Hematopoietic multipotent progenitor cell treated with erythropoietin and hydrocortisone succinate and interleukin-3 and kit ligand, for 8 days (in vitro differentiated cells): ENCODE data around the gene PANX3.
"Not testable (repeated sequence)": the region's sequence is repeated elsewhere in the genome, so short reads cannot be mapped to it uniquely, and the experiment has no call there.

Source experiments
- DNase-seq: peaks from one replicate; pipeline ENCODE4 v3.0.0-alpha.2; 2015

Gene PANX3

GRCh38 chr11:124611064-124611463, at the start of gene PANX3:
Gene PANX3, plus strand, starts transcription at chr11:124611428. Its CDS starts 129 bp downstream, at chr11:124611557.
- DNase-seq, result no peak

DNA sequence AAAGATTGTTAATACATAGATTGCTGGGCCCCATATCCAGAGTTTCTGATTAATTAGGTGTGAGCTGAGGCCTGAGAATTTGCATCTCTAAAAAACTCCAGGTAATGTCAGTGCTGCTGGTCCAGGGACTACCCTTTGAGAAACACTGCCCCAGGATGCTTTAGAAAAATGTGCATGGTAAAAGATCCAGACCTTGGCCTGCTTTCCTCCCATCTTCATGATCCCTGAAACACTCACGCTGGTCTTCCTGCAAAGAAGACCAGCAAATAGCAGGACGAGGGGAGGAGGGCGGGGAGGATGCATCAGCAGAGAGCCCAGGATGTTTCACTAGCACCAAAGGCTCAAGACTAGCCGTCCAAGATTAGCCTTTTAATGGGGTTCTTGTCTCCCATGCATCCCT, 41.5 kb upstream of the PANX3 start, which contains the start of gene OR8A1:
TSS of gene OR8A1 (plus strand) at position 301 of the 400 bp plus-strand sequence. CDS start 123 bp downstream, outside the sequence.
- no peak for DNase-seq

DNA sequence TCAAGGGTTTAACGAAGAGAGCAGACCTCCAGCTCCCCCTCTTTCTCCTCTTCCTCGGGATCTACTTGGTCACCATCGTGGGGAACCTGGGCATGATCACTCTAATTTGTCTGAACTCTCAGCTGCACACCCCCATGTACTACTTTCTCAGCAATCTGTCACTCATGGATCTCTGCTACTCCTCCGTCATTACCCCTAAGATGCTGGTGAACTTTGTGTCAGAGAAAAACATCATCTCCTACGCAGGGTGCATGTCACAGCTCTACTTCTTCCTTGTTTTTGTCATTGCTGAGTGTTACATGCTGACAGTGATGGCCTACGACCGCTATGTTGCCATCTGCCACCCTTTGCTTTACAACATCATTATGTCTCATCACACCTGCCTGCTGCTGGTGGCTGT, 41.1 kb upstream of the PANX3 start:
- no peak for DNase-seq

DNA sequence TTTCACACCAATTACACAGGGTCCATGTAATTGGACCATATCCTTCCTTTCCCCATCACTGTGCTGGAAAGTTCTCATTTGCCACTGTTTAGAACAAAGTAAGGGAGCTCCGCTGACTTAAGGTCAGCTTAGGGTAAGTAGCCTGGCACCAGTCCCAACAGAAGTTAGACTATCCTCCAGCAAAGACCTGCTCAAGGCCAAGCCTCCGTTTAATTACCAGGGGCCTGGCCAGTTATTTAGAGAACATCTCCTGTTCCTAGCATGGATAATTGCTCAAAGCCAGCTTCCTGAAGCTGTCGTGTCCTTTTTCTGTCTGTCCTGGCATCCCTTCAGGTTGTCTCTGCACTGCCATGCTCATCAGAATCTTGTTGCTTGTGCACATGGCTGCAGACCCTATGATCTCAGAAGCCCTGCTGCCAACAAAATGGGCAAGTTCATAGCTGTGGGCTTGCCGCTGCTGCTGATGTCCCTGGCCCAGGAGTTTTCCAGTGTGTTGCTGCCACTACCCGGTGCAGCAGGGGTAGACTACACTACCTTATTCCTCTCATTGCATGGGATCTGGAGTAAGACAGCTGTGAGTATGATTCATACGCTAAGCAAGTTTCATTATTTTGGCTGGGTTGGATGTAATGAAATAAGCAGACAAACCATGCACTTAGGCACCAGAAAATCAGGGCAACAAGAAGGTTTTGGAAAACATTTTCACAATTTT, 33.4 kb upstream of the PANX3 start:
- no peak for DNase-seq

- DNase-seq, result no peak
These were observed 32.5 kb upstream of the PANX3 start for GRCh38 chr11:124578761-124579160.

GRCh38 chr11:124581817-124582216, 29.4 kb upstream of the PANX3 start:
- DNase-seq, result no peak

- no peak for DNase-seq
These were observed 28.7 kb upstream of the PANX3 start for GRCh38 chr11:124582565-124582964.

- no peak for DNase-seq
These were observed 27.4 kb upstream of the PANX3 start for GRCh38 chr11:124583781-124584180.

DNA sequence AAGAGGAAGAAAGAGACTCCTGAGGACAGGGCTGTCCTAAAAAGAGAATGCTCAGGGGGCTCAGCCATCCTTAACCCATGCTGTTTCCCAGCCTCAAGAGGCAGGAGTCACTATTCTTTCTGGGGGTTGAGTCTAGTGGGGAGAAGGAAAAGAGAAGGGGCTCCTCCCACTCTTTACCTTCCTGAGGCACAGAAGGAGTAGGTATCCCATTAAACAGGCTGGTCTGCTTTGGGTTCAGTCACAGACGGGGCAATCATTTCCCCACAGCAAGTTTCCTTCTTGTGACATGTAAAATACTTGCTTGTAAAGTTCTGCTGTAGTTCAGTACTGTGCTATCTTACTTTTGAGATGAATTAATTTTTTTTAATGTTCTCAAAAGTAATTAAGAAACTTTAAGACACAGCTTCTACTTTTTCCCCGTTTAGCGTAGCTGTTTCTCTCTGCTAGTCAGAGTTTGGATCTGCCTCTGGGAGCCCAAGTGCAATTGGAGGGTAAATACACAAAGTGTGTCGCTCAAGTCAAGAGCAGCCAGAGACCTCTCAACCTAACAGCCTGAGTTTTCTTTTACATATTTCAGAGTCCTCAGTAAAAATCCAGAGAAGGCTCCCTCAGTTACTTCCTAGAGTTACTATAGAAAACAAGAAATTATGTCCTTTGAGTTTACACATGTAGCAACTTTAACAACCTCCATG, 26.4 kb upstream of the PANX3 start:
- DNase-seq, result no peak

DNA sequence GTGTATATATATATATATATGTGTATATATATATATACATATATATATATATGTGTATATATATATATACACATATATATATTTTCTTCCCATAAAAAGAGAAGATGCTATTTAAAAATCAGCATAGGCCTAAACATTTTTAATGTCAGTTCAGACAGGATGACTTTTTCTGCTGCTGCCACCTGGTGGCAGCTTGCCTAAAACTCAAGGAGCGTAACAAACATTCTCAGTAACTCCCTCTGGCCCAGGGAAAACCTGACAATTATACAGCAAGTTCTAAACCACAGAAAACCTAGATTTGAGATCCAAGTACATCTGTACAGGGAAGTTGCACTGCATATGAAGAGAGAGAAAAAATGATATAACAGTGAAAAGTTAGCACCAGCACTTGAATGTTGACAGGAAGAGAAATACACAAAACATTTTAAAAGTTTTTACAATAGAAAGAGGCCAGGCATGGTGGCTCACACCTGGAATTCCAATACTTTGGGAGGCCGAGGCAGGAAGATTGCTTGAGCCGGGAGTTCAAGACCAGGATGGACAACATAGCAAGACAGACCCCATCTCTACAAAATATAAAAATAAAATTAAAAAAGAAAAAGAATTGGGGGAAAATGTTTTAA, 24.9 kb upstream of the PANX3 start:
- DNase-seq, result peak; percentile 69

- no peak for DNase-seq
These were observed 19.8 kb upstream of the PANX3 start for GRCh38 chr11:124591430-124591829.

- DNase-seq, result no peak
These were observed 18.6 kb upstream of the PANX3 start for GRCh38 chr11:124592627-124593026.

DNA sequence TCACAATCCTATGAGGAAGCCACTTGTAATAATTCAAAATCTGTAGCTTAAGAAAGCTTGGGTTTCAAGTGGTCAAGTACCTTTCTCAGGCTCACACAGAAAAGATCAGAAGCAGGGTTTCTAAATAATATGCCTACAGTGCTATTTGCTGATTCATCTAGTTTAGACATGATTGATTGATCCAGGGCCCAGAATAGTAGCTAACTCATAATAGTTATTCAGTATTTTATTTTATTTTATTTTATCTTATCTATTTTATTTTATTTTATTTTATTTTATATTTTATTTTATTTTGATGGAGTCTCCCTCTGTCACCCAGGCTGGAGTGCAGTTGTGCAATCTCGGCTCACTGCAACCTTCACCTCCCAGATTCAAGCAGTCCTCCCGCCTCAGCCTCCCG, 15.9 kb upstream of the PANX3 start:
- no peak for DNase-seq

GRCh38 chr11:124597626-124598025, 13.6 kb upstream of the PANX3 start:
- no peak for DNase-seq

DNA sequence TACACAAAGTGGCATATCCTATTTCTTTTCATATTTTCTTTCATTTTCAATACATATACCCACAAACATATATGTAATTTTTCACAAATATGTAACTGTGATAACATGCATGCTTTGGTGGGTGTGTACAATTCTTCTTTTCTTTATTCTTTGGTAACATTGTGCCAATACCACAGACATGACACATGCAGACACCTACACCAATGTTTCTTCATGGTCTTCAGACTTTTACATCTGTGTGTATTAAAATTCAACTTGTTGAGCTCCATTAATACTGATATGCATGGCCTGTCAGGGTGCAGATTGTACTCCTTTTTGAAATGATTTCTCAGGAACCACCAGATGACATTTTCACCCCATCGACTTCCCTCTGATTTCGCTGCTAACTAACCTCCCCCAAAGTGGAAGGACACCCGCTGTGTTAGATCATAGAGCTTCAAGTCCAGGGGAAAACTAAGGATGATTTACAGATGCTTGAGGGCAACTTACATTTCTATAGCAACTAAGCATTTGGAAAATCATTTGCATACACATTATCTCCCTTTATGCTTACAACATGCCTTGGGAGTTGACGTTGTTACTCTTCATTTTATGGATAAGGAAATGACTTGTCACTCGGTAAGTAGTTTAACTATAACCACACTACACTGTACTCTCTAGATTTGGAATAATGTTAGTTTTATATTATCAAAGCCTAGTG, 10.5 kb upstream of the PANX3 start:
- DNase-seq, result no peak

DNA sequence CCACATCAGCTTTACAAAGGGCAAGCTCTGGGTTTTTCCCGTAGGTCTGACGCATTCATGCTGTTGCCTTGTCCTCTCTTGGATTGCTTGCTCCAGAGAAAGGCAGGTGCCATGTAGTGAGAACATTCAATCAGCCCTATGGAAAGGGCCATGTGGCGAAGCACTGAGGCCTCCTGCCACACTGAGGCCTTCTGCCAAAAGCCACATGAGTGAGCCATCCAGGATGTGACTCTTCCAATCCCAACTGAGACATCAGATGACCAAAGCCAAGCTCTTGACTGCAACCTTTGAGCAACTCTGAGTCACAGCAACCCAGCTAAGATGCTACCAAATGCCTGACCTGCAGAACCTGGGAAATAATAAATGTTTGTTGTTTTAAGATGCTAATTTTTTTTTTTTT, 9.0 kb upstream of the PANX3 start:
- DNase-seq, result no peak

DNA sequence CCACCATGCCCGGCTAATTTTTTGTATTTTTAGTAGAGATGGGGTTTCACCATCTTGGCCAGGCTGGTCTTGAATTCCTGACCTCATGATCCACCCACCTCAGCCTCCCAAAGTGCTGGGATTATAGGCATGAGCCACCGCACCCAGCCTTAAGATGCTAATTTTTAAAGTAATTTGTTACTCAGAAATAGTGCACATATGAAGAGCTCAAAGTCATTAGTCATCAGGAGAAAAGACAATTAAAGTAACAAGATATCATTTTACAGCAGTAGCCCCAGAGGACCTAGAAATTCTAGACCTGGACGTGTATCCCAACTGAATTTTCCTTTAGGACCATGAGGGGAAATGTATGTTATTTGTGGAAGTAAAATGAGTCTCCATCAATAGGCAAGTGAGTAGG, 8.5 kb upstream of the PANX3 start:
- DNase-seq, result not testable (repeated sequence)

- DNase-seq, result no peak
These were observed 5.5 kb upstream of the PANX3 start for GRCh38 chr11:124605719-124606118.

GRCh38 chr11:124608147-124608546, 3.1 kb upstream of the PANX3 start:
- no peak for DNase-seq

DNA sequence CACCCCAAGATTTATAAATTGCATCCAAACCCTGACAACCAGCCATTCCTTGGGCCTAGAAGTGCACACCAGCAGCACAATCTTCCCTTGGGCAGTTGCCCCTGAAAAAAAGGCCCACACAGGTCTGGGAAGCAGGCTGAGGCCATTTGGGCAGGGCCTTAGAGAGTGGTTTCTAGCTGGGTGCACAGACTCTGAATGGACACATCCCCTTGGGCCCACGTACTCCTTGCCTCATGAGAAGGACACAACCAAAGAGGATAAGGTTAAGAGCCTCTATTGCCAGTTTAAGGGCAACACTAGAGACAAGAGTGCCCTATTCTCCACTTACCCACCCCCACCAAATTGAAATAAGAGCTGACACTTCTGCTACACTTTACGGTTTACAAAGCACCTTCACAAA, 933 bp upstream of the PANX3 start:
- no peak for DNase-seq

DNA sequence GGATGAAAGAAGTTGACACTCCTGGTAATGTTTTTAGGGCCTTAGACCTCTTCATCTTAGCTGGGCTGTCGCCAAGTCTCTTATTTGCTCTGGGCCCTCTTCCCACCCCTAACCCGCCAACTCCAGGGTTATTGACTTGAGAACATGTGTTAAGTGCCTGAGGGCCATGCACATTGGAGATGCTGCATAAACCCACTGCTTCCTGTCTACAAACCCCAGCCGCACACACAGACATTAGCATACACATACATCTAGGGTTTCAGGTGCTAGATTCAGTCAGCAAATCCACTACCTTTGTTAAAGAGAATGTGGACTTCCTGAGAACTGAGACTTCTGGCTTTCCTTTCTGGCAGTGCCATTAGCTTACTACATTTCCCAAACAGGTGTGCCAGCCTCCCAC, 817 bp downstream of the PANX3 start:
- no peak for DNase-seq

GRCh38 chr11:124612567-124613246, 1.5 kb downstream of the PANX3 start:
- no peak for DNase-seq

DNA sequence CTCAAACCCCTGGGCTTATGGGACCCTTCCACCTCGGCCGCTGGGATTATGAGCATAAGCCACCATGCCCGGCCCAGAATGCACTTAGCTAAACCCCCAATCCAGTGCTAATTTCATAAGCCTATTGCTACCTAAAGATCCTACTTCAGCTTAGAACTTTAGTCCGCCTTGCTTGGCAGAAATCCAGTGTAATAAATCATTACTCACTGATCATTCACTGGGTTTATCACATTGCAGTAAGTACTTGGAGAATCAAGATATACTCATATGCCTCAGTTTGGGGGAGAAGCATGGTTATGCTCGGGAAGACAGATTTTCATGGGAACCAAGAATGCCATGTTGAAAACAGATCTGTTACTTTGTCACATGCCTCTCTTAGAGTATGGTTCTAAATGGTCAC, 7.6 kb downstream of the PANX3 start:
- DNase-seq, result no peak
